EL (cell line): ENCODE measurements around the gene TSSC4.

Experiments
- DNase-seq: peaks from one replicate; pipeline ENCODE4 v3.0.0-alpha.2; 2016

TSSC4 gene

DNA sequence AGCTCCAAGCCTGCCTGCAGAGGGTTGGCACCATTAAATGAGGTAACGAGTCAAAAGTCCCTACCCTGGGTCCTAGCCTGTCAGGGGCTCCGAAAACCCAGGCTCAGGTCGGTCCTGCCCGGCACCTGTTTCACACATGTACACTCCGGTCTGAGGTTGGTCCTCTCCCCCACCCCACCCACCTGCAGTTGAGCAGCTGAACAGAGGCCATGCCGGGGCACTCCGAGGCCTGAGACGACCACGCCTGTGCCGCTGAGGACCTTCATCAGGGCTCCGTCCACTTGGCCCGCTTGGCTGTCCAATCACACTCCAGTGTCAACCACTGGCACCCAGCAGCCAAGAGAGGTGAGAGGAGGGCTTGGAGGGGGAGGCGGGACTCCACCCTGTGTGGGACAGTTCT lies 1.6 kb downstream of the TSSC4 start:
- no peak for DNase-seq

DNA sequence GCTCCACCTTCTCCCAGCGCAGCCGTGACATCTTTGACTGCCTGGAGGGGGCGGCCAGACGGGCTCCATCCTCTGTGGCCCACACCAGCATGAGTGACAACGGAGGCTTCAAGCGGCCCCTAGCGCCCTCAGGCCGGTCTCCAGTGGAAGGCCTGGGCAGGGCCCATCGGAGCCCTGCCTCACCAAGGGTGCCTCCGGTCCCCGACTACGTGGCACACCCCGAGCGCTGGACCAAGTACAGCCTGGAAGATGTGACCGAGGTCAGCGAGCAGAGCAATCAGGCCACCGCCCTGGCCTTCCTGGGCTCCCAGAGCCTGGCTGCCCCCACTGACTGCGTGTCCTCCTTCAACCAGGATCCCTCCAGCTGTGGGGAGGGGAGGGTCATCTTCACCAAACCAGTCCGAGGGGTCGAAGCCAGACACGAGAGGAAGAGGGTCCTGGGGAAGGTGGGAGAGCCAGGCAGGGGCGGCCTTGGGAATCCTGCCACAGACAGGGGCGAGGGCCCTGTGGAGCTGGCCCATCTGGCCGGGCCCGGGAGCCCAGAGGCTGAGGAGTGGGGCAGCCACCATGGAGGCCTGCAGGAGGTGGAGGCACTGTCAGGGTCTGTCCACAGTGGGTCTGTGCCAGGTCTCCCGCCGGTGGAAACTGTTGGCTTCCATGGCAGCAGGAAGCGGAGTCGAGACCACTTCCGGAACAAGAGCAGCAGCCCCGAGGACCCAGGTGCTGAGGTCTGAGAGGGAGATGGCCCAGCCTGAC lies 2.5 kb downstream of the TSSC4 start:
- no peak for DNase-seq

DNA sequence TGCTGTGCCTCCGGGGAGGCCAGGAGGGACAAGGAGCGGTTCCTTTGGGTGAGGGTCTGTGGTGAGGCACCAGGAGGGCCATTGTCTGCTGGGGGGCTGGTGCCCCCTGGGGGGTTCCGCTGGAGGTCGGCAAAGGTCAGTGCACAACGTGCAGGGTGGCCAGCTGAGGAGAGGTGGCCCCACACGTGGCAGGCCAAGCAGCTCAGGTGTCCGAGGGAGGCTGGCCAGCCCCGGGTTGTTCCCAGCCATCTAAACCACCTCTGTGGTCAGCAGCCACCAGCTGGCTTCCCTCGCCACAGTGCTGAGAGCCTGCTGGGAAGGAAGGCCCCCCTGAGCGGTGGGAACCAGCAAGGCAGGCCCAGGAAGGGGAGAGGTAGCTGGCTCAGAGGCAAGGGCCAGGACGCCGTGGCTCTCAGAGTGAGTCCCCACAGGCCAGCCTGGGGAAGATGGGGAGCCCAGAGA lies 4.2 kb downstream of the TSSC4 start:
- no peak for DNase-seq

DNA sequence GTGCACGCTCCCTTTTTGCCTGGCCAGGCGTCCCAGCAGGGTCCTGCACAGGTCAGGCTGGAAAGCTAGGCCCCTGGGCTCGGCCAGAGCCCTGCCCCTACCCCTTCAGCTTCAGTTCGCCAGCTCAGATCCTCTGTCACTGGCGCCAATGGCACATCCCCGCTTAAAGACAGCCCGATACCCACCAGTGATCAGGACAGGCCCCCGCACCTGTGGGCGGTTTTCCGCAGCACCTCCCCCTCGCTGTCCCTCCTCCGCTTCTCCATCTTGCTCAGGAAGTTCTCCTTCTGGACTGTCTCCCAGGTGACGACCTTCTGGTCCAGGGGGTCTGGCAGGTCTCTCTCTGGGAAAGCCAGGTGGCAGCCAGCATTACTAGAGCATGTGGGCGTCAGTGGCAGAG lies 5.9 kb downstream of the TSSC4 start:
- no peak for DNase-seq

DNA sequence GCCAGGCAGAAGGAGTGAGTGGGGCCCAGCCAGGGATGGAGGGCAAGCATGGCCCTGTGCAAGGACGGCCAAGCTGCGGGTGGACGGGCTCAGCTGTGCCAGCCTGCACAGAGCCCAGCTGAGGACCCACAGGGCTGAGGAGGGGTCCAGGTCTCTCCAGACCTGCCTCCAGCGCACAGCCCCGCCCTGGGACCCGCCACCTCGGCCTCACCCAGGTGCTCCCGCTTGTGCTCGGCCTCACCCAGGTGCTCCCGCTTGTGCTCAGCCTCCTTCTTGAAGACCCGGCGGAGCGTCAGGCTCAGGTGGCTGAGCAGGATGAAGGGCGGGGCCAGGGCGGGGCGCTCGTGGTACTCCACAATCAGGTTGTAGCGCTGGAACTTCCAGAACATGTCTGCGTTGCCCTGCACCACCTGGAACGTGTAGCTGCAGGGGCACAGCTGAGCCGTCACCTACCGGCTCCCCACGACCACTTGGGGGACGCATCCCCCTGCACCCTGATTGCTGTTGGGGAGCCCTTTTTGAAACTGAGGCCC lies 6.4 kb downstream of the TSSC4 start:
- no peak for DNase-seq

DNA sequence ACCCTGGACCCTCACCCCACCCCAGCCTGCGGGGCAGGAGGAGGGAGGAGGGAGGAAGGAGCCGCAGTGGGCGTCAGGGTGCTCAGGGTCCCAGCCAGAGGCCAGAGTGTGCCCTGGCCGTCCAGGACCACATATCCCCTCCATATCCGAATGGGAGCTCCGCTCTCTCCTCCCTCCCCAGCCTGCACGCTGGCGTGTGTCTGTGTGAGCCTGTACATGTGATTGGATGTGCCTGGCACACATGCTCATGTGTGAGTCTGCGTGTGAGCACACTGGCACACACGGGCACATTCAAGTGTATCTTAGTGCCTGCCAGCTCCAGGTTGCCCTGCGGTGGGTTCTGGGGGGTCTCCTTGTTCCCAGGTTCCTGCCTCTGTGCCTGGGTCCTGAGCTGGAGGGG lies 8.1 kb downstream of the TSSC4 start:
- no peak for DNase-seq

DNA sequence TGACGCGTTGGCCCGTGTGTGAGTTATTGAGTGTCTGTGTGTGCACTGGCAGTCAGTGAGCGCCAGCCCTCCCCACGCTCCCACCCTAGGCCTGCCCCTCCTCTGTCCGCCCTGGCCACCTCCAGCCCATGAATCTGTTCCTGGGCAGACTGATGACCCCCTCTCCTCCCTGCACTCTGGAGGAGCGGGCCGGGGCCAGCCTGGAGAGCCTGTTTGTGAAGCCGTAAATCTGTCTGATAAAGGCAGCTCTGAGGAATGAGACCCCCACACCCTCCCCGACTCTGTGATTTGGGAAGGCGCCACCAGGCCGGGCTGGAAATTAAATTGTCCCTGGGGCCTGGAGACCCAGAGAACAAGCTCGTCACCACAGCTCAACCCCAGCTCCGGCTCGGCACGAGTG lies 8.6 kb downstream of the TSSC4 start:
- DNase-seq: no peak

DNA sequence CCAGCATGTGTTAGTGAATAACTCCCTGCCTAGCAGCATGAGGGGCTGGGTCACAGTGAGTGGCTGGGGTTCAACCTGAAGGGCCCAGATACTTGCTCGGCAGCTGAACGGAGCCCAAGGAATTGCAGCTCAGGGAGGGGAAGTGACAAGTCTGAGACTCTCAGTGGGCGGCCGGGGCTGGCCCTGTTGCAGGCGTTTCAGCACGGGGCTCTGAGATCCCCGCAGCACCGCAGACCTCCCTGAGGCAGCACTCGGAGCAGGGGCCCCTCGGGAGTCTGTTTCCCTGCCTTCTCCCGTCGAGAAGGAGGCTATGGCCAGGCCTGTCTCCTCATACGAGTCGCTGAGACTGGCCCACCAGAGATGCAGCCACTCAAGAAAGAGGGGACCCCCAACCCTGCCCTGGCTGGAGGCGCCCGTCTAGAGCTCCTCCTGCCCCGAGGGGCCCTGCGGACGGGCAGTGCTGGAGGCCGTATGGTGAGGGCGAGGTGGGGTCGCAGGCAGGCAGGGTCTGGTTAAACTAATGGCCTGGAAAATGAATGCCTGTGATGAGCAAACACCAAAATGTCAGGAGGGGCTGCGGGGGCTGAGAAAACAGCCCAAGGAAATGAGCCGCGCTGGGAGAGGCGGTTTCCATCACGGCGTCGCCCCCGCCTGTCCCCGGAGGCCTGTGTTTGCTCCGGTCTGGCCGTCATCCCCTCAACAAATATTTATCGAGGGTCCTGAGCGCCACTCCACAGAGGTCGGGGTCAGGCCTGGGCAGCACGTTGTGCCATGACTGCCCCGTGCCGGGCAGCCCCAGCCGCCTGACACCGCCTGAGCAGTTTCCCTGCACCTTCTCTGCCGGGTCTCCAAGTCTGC lies 9.3 kb downstream of the TSSC4 start:
- DNase-seq: no peak

DNA sequence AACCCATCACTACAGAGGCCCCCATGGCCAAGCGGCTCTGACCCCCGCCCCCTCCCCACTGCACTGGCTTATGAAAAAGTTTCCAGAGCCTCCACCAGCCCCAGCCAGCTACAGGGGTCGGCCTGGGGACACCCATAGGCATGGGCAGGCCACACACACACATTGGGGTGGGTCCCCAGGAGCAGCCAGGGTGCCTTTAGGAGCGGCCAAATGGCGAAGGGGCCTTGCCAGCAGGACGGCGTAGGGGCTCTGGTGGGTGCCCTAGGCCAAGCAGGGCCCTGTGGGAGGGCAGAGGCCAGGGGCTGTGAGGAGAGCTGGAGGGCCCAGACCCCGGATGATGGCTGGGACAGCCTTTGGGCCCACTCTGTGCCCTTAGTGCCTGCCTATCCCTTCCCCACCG lies 10.1 kb downstream of the TSSC4 start:
- DNase-seq: no peak

DNA sequence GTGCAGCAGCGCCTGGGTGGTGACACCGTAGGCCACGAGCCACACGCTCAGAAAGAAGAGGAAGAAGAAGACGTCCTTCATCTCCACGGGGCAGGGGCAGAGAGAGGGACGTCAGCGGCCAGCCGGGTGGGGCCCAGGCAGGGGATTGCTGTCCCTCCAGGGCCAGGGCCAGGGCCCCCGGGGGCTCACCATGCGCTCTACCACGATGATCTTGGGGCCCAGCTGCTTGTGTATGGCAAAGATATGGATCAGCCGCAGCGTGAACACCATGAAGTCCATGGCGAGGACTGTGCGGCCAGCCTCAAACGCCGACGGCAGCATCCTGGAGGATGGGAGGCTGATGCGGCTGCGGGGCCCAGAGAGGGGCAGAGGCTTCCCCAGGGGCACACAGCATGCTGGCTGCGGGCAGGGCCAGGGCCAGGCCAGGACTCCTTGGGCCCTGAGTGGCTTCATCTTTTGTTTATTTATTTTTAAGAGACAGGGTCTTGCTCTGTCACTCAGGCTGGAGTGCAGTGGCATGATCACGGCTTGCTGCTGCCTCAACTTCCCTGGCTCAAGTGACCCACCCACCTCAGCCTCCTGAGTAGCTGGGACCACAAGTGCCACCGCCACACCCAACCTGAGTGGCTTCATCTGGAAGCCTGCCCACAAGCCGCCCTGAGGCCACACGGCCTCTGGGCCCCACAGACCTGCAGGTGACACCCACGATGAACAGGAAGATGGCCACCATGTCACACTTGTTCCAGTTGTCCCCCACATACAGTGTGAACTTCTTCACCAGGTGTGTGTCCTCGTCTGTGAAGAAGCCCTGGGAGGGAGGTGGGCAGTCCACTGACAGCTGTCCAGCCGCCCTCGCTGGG lies 11.1 kb downstream of the TSSC4 start:
- DNase-seq: no peak

DNA sequence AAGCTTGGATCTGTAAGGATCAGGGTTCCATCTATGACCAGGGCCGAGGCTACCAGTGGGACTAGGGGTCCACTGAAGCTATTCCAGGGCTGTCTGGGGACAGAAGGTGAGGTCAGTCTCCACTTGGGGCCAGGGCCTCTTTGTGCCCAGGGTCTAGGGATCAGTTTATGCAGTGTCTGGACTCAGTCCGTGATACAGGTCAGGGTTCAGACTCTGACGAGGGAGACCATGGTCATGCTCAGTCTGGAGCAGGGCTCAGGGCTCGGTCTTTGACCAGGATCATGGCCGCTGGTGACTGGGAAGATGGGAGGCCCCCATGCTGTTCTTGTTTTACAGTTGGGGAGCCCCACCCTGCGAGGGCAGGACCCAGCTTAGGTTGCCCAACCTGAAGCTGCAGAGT lies 11.8 kb downstream of the TSSC4 start:
- DNase-seq: no peak

DNA sequence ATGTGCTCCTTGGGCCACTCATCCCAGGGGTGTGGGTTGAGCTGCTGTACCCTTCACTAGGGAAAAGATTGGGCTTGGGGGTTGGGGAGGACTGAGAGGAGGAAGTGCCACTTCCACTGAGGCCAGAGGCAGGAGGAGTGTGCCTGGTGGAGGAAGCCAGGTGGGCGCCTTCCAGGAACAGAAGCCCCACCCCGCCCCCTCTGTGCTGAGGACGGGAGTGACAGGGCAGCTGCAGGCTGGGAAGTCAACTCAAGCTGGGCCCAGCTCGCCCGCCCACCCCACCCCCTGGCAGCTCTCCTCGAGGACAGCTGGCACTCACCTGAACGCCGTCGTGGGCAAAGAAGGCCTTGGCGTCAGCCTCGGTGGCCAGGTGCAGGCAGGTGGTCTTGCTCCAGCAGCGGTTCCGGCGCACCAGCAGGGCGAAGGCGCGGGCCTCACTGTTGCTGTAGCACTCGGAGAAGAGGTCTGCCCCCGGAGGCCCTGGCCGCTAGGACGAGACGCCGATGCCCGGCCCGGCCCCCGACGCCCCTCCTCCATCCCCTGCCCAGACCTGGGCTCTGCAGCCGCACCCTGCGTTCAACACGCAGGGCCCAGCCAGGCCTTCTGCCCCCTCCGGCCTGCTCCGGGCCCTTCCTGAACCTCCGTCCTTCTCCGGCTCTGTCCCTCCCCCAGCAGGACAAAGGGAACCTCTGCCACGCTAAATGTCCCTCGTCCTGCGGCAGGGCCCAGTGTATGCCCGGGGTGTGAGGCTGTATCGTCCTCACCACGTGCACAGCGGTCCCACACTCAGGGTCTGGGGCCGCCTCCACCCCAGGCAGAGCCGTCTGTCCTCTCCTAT lies 13.4 kb downstream of the TSSC4 start:
- no peak for DNase-seq

DNA sequence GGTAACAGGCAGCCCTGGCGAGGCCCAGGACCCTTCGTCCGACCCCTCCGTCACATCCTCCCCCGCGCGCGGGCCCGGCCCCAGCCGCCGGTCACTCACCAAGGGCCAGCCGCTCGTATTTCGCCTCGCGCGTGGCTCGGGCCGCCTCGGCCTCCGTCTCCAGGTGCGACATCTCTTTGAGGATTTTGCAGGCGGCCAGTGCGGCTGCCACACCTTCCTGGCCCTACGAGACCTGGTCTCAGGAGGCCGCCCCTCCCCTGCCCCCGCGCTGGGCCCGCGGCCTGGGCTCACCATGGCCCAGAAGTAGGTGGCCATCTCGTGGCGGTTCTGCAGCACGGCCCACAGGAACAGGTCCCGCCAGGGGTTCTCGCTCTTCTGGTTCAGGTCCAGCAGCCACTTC lies 14.1 kb downstream of the TSSC4 start:
- no peak for DNase-seq

DNA sequence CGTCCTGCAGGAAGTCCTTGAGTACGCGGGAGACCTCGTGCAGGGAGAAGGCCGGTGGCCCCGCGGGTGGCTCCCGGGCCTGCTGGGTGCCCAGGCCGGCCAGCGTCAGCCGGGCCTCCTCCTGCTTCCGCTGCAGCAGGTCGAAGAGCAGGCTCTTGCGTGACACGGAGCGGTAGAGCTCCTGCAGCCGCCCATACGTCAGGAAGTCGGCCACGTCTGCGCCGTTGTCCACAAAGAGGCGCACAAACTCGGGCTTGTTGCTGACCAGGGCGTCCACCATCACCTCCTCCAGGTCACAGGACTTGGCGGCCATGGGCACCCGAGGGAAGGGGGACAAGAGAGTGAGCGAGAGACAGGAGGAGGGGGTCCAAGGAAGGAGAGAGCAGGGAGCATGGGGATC lies 14.6 kb downstream of the TSSC4 start:
- no peak for DNase-seq

DNA sequence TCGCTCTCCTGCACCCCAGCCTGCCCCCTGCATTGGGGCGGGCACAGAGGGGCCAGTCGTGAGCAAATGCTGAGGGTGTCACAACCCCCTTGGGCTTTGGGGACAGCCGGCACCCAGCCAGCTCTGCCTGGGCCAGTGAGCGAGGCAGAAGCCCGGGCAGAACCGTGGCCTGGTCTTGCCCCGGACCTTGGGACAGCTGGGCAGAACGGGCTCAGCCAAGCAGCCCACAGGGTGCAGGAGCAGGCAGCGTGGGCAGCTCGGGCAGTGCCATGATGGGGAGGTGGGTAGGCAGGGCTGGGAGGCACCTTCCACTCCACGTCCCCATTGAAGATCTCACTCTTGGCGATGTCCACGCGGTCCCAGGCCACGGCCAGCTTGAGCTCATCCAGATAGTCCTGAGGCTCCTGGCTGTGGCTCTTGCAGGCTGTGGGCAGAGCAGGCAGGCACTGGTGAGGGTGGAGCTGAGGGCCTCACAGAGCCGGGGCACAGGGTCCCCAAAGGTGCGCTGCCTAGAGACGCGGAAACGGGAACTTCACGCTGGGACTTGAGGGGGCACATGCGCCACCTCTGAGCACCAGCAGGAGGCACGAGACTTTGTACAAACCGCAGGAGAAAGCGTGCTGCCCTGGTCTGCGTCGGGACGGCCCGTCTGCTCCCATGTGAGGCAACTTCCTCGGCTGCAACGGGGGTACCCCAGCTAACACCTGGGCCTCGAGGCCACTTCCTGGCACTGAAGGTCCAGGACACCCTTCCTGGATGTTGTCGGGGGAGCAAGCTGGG lies 15.2 kb downstream of the TSSC4 start:
- DNase-seq: no peak

DNA sequence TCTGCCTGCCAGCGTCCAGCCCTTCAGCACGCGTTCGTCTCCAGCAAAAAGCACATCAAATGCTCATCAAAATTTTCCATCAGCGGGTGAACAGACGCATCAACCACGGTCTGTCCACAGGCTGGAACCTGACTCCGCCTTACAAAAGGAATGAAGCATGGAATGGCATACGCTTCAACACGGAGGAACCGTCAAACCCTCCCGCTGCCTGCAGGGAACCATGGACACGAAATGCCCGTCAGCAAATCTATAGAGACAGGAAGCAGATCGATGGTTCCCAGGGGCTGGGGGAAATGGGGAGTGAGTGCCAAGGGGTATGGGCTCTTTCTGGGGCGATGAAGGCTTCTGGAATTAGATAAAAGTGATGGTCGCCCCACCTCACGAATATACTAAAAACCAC lies 16.2 kb downstream of the TSSC4 start:
- no peak for DNase-seq

DNA sequence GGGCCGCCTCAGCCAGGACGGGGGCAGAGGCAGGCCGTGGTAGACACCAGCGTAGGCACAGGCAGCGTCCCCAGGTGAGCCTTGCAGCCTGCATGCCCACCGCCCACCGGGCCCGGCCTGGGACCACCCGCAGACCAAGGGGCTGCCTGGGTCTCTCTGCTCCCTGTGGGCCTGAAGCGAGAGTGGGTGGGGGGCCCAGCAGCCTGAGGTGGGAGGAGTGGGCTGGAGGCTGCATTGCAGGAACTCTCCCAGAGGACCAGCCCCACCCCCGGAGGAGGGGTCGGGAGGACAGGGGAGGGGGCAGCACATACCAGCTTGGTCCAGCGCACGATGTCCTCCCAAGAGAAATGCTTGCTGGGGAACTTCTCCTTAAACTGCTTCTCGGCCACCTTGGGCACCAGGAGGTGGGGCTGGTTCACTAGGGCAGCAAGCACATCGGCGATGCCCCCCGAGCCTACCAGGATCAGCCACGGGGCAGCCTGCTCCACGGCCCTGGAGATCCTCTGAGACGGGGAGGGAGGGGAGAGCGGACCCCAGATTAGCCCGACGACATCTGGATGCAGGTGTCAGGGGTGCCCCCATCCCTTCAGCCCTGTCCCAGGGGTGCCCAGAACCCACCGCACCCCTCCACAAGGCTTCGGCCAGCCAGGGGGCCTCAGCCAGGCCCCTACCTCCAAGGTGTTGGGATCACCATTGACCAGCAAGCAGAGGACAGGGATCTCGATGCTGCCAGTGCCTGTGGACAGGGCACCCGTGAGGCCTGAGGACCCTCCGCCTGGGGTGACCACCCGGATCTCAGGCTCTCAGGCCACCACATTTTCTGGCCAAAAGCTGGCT lies 17.5 kb downstream of the TSSC4 start:
- no peak for DNase-seq

DNA sequence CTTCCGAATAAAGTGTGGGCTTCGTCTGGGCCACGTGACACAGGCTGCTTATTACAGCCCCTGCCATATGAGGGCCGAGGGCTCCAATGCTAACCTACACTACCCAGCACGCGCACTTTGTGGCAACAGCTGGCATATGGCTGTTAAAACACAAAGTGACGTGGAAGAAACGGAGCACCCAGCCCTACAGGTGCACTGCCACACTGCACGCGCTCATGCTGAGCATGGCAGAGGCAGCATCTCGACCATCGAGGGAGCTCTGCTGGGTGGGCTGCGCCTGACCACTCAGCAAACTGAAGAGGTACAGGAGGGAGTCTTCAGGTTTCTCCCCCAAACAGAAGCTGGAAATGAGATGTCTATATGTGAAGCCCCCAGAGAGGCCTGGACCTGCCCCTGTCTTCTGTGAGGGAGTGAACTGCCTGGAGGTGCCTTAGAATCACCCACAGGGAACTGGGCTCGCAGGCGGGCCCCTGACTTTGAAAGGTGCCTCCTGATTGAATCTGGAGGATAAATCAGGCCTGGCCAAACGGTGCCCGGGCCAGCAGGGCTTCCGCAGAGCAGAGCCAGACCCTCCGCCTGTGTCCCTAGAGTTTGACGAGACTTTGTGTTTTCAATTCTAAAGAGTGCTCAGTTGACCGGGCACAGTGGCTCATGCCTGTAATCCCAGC lies 18.3 kb downstream of the TSSC4 start:
- no peak for DNase-seq

DNA sequence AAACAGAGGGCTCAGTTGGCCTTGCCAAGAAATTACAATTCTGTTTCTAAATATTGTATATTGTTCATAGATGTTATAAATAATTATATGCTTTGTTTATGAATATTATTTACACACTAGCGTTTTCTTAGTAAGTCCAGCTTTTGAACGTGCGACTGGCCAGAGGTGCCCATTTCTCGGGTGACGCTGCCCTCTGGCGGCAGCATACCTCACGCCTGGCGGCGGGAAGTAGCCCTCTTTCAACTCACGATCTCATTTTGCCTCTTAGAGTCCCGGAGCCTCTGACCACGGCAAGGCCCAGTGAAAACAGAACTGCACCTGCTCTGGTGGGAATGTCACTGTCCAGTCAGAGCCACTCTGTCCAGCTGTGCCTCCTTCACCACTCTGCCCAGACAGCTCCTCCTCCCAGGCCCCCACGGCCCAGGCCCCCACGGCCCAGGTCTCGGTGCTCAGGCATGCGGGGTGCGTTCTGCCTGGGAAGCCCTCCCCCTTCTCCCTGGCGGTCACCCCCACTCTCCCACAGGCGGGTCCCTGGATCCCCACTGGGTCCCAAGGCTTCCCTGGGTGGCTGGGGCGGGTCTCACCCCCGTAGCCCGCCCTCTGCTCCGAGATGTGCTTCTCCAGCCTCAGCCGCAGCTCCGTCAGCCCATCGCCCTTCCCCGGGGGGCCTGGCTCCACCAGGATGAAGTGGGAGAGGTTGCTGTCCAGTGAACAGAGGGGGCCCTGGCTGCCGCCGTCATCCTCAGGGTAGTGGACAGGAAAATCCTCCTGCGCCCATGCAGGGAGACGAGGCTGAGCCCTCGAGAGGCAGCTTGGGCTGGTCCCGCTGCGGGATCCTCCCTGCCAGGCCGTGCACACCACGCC lies 19.3 kb downstream of the TSSC4 start:
- peak; percentile 74 for DNase-seq
